ENCODE results near the gene DENND1A. TPM values are rescaled to one million over a fixed set of nuclear protein-coding genes. Genes with fewer than 3 reads are reported as not detected.

The DENND1A gene
- total RNA-seq, 1 donor from 2014 or later, result 13.9 TPM

- no peaks in the 10 kb centered on the region for H3K36me3 Mint-ChIP-seq (ENCODE audit: unreplicated experiment)
- no peak for DNase-seq
- peaks cover 11% of the 10 kb centered on the region for H3K27me3 Mint-ChIP-seq (ENCODE audit: unreplicated experiment)
- H3K27ac Mint-ChIP-seq (ENCODE audit: unreplicated experiment), result peak overlapping the region; percentile 74
- H3K4me3 Mint-ChIP-seq (ENCODE audit: unreplicated experiment), result no peak overlapping the region
- TF ChIP-seq CTCF (IDR thresholded peaks at IDR 0.05; ENCODE audit: partially characterized antibody, unreplicated experiment), result no peak
- H3K9me3 Mint-ChIP-seq (ENCODE audit: unreplicated experiment), result peaks cover 2% of the 10 kb centered on the region
- H3K4me1 Mint-ChIP-seq (ENCODE audit: low read depth, unreplicated experiment), result peaks cover 40% of the 10 kb centered on the region
These were observed 478.9 kb downstream of the DENND1A start for GRCh38 chr9:123450996-123451395.

DNA sequence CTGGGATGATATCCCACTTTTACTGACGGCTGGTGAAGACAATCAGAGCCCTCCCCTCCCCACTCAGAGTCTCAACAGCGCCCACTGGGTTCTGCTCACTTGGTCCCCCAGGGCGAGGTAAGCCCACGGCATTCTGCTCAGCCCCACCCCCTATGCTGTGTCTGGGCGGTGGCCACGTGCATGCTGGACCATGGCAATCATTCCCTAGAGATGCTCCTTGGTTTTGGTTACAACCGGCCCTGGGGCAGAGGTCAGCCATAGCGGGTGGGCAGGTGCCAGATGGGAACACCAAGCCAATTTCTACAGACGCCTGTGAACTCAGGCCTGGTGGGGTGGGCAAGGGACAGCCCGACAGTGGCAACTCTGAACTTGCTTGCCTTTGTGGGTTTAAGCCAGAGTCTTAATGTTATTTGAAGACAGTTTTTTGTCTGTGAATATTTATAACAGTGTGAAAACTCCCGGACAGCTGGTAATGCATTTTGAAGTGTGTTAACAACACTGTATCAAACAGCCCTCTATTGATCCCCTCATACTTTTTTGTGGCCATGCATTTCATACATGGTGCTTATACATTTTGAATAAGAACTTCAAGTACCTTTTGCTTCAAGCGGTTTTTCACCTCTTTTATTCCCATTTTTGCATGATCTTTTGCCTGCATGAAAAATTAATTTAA, 479.7 kb downstream of the DENND1A start:
- Mint-ChIP-seq H3K36me3 (ENCODE audit: unreplicated experiment) (no peaks in the 10 kb centered on the region), H3K4me1 (ENCODE audit: low read depth, unreplicated experiment) (peaks cover 35% of the 10 kb centered on the region), H3K27ac (ENCODE audit: unreplicated experiment) (peak overlapping the region; percentile 74), H3K9me3 (ENCODE audit: unreplicated experiment) (peaks cover 2% of the 10 kb centered on the region), H3K27me3 (ENCODE audit: unreplicated experiment) (peaks cover 11% of the 10 kb centered on the region), H3K4me3 (ENCODE audit: unreplicated experiment) (peak overlapping the region; percentile 13)
- DNase-seq, result peak; percentile 76
- no peak for TF ChIP-seq CTCF (IDR thresholded peaks at IDR 0.05; ENCODE audit: partially characterized antibody, unreplicated experiment)

GRCh38 chr9:123447934-123448646, 481.8 kb downstream of the DENND1A start:
- no peak for TF ChIP-seq CTCF (IDR thresholded peaks at IDR 0.05; ENCODE audit: partially characterized antibody, unreplicated experiment)
- no peaks in the 10 kb centered on the region for H3K9me3 Mint-ChIP-seq (ENCODE audit: unreplicated experiment)
- no peaks in the 10 kb centered on the region for H3K36me3 Mint-ChIP-seq (ENCODE audit: unreplicated experiment)
- no peak overlapping the region for H3K27ac Mint-ChIP-seq (ENCODE audit: unreplicated experiment)
- H3K4me1 Mint-ChIP-seq (ENCODE audit: low read depth, unreplicated experiment), result peaks cover 26% of the 10 kb centered on the region
- no peak for DNase-seq
- no peak overlapping the region for H3K4me3 Mint-ChIP-seq (ENCODE audit: unreplicated experiment)
- peaks cover 5% of the 10 kb centered on the region for H3K27me3 Mint-ChIP-seq (ENCODE audit: unreplicated experiment)

DNA sequence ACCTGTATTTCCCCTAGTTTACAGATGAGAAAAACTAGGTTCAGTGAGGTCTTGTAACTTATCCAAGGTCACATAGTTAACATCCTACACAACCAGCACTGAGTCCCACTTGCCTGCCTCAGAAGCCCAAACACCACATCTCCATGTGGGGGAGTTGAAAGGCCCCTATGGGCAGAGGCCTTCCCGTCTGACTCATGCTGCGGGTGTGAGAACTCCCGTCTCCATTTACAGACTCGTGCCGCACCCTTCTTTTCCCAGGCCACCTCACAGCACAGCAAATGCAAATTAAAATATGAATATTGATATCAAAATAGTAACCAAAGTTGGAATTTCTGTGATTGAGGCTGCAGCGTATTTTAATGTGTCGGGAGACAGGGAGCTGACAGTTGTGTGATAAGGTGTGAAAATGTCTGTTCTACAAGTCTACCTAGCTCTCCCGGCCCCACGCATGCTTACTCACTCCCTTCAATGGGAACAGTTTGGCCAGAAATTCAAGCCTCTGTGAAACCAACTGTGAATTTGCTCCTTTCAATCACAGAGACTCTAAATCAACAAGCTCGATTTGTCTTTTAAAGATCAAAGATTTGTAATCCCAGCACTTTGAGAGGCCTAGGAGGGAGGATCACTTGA, 483.8 kb downstream of the DENND1A start:
- Mint-ChIP-seq H3K27ac (ENCODE audit: unreplicated experiment) (no peak overlapping the region), H3K4me3 (ENCODE audit: unreplicated experiment) (no peak overlapping the region), H3K4me1 (ENCODE audit: low read depth, unreplicated experiment) (peaks cover 21% of the 10 kb centered on the region), H3K27me3 (ENCODE audit: unreplicated experiment) (peaks cover 5% of the 10 kb centered on the region), H3K36me3 (ENCODE audit: unreplicated experiment) (no peaks in the 10 kb centered on the region), H3K9me3 (ENCODE audit: unreplicated experiment) (no peaks in the 10 kb centered on the region)
- no peak for TF ChIP-seq CTCF (IDR thresholded peaks at IDR 0.05; ENCODE audit: partially characterized antibody, unreplicated experiment)
- DNase-seq, result no peak

- no peak for TF ChIP-seq CTCF (IDR thresholded peaks at IDR 0.05; ENCODE audit: partially characterized antibody, unreplicated experiment)
- Mint-ChIP-seq H3K9me3 (ENCODE audit: unreplicated experiment) (no peaks in the 10 kb centered on the region), H3K36me3 (ENCODE audit: unreplicated experiment) (no peaks in the 10 kb centered on the region), H3K4me3 (ENCODE audit: unreplicated experiment) (no peak overlapping the region), H3K27me3 (ENCODE audit: unreplicated experiment) (peaks cover 4% of the 10 kb centered on the region), H3K27ac (ENCODE audit: unreplicated experiment) (no peak overlapping the region), H3K4me1 (ENCODE audit: low read depth, unreplicated experiment) (peaks cover 13% of the 10 kb centered on the region)
- no peak for DNase-seq
These were observed 484.8 kb downstream of the DENND1A start for GRCh38 chr9:123445116-123445515.

Data from glutamatergic neuron (in vitro differentiated cells).